Activated T-helper 9 cell treated with anti-CD3 and anti-CD28 coated beads, Interleukin-2, amount 50 U/mL, for 16 hours (primary cell): ENCODE data around the gene KAT2B.
A peak's percentile ranks its signal among the peaks of the same experiment; 100 is the strongest.

Experiments
- DNase-seq: peaks from one replicate; pipeline ENCODE4 v3.0.0-alpha.2; 2020; ENCODE audit warnings: low read depth

Gene KAT2B

DNA sequence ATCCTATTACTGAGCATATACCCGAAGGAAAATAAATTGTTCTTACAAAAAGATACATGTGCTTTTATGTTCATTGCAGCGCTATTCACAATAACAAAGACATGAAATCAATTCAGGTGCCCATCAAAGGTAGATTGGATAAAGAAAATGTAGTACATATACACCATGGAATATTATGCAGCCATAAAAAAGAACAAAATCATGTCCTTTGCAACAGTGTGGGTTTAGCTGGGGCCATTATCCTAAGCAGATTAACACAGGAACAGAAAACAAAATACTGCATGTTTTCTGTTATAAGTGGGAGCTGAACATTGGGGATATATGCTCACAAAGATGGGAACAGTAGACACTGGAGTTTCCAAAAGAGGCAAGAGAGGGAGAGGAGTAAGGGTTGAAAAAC is 103.3 kb downstream of the KAT2B start:
- no peak for DNase-seq

DNA sequence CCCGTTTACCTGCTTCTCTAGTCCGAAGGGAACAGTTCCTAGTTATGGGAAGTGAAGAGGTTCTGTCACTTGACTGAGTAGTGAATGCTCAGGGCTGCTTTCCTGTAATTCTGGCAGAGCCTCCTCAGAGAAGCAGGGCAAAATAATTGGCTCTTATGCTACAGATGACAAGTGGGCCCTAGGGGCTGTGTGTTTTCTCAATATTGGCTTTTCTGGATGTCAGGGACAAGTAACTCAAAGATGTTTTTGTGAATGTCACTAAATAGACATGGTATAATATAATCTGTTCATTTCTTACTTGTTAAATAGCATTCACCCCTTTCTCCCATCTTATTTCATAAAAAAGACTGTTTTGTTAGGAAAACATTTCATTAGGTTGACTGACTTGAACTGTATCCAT is 105.6 kb downstream of the KAT2B start:
- DNase-seq: no peak

DNA sequence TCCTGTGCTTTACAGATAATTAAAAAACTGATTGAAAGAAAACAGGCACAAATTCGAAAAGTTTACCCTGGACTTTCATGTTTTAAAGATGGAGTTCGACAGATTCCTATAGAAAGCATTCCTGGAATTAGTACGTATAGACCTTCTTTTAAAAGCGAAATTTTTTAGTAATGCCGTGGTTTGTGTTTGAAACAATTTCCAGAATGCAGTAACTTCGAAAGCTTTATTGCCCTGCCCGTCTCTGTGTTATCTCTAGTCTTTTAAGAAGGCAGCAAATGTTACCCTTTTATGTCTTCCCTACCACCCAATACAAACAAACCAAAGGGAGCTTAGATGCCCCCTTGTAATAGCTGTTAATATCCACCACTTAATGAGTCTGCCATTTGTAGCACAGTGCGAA is 106.1 kb downstream of the KAT2B start:
- no peak for DNase-seq

DNA sequence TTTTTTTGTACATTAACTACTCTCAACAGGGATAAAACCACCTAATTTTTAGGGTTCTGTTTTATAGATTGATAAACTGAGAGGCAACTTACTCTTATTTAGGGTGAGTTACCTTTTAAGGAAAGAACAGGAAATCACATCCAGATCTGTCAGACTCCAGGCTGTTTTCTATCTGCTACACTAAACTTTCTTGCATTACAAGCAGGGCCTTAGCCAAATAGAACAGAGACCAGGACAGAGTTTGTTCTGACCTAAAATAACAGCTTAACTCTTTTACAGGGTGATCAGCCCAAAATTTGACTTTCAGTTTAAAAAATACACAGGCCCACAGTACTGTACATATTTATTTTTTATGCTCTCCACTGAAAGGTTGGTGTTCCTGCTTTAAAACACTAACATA is 107.1 kb downstream of the KAT2B start:
- DNase-seq: no peak

DNA sequence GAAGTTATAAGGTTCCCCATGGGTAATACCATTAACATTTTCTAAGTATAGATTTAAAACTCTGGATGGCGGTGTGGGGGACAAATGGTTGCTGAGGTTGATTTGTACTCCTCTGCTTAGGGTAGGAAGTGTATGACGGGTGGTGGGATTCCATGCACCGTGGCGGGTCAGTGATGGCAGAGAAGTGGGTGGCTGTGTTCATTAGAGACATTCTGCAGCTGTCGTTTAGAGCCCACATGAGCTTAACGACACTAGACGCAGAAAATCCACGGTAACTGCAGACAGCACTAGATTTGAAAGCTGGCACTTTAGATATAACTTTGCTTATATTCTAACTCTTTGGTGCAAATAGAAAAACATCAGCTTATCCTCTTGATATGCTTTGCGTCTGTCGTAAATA is 108.2 kb downstream of the KAT2B start:
- DNase-seq: no peak

DNA sequence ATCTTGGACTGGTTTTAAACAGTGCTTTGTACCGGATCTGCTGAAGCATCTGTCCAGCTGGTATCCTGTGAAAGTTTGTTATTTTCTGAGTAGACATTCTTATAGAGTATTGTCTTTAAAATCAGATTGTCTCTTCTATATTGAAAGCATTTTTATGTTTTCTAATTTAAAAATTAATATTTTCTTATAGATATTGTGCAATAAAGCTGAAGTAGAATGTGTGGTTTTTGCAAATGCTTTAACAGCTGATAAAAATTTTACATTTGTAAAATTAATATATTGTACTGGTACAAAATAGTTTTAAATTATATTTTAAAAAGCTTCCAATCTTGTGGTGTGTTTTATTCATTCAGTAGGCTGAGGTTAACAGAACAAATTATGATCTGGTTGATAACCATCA is 113.8 kb downstream of the KAT2B start:
- DNase-seq: no peak

DNA sequence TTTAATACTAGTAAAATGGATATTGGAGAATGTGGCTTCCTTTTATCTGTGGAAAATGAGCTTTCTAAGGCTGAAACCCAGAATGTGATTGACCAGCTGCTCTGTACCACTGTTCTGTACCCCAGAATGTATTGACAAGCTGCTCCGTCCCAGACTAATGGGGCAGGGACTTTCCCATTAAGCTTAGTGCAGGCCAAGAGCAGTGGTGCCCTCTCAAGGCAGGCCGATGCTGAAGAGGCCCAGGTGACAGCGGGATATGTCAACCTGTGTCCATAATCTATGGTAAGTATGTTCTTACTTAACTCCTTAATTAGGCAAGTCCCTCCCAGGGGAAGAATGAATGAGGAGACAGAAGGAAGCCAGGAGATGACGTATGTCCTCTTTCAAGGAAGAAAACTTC is 114.7 kb downstream of the KAT2B start:
- DNase-seq: no peak

DNA sequence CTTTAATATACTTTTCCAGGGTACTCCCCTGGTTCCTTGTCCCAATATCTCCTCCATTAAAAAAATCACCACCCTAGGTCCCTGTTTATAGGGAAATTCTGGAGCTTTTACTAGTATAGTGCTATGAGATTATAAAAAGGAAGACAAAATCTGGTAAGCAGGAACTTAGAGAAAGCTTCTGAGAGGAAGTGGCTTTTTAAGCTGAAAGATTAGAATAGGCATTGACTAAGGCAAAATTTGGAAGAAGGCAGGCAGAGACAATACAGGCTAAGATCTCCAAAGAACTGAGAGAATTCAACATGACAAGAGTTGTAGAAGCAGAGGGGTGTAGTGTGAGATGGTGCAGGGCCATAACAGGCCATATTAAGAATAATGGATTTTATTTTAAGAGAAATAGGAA is 120.0 kb downstream of the KAT2B start:
- no peak for DNase-seq

DNA sequence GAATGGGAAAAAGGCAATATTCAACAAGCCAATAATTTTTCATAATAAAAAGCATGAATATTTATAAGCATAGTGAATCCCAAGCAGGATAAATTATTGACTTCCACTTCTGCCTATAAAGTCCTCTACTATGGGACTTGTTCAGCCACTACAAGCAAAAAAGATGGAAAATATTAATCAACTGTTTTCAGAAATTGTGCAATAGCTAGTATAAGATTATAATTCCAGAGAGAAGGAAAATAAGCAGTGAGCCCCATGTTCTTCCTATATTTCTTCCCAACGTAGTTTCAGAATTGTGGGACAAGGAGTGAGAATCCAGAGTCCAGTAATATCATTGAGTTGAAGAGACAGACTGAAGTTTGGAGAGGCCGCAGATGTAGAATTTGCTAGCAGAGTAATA is 121.5 kb downstream of the KAT2B start:
- DNase-seq: no peak

DNA sequence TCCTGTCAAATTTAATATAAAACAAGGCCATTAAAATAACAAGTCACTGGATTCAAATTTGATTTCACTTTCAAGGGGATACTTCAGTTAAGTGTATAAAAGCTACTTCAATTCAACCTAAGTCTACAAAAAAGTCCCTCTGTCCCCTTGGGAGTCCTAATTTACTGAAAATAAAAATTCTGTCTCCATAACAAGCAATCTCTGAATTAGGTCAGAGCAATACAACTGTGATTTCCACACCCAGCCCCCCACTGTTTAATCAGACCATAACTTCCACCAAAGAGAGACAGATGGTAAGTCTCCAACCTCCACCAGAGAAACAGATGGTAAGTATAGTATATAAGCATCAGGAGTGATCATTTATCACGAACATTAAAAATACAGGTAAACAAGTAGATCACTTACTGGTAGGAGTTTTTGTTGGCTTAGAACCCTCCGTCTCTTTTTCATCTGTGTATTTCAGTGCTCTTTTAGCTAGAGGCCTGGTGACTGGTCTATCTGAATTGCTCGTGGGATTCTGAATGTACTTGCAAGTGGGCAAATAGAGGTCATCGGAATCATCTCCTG is 133.7 kb downstream of the KAT2B start:
- DNase-seq: no peak

DNA sequence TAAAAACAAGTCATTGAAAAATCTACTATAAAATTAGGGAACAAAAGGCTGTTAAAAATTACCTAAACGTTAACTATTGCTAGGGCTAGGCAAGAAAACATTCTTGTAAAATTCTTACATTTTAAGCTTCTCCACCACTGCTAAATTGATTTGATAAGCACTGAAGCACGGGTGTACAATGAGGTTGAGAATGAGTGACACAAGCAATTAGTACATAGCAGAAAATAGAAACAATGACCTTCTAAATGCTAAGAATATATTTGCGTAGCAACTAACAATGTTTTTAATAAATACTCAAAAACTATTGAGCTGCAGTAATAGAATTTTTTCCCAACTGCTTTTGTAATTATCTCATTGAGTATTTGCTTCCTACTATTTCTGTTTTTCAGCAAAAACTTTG is 141.0 kb downstream of the KAT2B start:
- no peak for DNase-seq

DNA sequence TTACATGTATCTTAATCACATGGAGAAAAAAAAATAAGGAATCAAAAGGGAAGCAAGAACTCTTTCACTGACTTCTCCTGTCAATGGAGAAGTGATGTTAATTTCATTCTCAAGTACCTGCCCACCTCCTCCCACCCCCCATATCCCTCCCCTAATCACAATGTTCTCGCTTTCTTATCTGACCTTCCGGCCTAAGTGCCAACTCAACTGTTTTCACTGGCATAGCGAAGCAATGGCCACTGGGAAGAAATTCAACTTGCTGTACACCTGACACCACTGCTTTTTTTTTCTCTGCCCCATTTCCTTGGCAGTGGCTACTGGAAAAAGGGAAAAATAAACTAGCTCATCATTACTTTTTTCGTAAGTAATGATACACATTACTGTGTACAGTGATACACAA is 142.0 kb downstream of the KAT2B start:
- no peak for DNase-seq

DNA sequence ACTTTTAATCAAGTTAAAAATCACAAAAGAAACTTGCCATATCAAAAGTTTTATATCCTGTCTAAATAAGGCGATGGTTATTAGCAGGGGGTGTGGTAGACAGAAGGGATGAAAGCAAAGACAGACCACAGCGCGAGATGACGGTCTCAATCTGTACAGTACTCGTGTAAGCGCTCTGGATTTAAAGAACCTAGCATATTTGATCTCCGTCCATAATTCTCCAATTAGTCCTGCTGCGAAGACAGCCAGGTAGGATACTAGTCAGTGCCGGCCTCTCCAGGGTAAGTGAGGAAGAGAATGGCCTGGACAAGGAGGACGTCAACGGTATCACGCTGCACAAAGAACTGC is 145.1 kb downstream of the KAT2B start:
- DNase-seq: no peak

DNA sequence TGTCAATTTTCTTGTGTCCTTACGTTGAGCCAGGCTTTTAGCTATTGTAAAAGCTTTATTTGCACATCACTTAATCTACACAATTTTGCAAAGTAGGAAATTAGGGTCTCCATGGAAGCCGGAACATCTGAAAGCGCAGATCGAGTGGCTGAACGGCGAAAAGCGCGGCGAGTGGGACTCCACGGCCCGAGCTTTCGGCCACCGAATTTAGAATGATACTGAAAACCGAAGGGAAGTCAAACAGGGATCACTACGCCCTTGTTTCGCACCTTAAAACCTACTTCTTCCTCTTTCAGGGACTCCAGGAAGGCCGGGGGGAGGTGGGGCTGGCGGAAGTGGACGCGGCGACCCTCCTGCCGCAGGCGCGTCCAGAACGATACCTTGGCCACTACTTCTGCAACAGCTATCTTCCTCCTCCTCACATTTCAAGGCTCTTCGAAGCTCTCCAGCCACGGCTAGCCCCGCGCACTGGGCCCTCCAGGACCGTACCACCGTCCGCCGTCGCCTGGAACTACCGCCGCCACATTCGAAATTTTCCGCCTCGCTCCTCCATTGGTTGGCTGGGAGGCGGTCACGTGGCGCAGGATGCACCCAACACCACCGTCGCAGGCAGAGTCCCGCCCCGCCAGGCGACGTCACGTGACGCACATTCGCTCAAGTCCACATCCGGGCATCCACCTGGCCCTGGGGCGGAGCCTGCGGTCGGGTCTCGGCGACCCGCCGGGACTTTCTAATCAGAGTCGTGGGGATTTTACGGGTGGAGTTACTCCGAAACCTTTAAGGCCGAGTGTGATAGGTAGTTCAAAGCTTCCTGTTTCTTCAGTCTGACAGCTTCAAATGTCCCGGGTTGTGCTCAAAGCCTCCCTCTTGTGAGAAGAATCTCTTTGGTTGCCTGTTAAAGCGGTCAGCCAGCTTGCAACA is 145.7 kb downstream of the KAT2B start, which contains the start of gene SGO1:
SGO1 (minus strand) TSS at position 528 of the 921 bp plus-strand sequence. CDS start 2,179 bp downstream, outside the sequence.
- DNase-seq: peak; percentile 100

DNA sequence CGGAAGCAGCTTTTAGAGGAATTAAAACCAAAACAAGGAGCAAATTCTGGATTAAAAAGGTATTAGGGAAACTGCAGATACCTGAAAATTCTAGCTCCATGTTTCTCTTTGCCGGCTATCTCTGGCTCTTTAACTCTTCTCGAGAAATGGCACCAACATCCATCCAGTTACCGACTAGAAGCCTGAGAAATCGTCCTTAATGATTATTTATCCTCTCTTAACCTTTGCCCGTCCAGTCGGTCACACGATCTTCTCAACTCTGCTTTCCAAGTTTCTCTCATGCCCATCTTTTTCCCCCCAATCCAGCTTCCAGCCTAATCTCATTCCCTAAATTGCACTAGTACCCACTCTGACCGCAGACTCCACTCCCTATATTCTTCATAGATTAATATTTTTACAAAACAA is 146.4 kb downstream of the KAT2B start:
- DNase-seq: no peak

DNA sequence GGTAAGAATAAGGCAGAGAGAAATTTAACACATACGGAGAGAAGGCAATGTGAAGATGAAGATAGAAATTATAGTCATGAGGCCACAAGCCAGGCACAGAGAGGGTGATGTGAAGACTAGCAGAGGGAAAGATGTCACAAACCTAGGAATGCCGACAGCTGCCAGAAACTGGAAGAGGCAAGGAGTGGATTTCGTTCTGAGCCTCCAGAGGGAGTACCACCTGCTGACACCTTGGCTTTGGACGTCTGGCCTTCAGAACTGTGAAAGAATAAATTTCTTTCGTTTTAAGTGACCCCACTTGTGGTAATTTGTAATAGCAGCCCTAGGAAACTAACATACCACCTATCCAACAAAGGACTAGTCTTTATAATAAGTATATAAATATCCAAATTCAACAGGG is 150.7 kb downstream of the KAT2B start:
- no peak for DNase-seq

DNA sequence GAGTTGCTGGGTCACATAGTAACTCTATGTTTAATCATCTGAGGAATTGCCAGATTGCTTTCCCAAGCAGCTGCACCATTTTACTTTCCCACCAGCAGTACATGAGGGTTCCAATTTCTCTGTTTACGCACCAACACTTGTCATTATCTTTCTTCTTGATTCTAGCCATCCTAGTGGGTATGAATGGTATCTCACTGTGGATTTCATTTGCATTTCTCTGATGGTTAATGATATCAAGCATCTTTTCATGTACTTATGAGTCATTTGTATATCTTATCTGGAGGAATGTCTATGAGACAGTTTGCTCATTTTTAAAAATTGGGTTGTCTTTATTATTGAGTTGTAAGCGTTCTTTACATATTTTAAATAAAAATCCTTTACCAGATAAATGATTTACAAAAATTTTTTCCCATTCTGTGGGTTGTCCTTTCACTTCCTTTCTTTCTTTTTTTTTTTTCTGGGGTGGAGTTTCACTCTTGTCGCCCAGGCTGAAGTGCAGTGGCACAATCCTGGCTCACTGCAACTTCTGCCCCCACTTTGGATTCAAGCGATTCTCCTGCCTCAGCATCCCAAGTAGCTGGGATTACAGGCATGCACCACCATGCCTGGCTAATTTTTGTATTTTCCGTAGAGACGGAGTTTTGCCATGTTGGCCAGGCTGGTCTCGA is 154.7 kb downstream of the KAT2B start:
- DNase-seq: no peak

DNA sequence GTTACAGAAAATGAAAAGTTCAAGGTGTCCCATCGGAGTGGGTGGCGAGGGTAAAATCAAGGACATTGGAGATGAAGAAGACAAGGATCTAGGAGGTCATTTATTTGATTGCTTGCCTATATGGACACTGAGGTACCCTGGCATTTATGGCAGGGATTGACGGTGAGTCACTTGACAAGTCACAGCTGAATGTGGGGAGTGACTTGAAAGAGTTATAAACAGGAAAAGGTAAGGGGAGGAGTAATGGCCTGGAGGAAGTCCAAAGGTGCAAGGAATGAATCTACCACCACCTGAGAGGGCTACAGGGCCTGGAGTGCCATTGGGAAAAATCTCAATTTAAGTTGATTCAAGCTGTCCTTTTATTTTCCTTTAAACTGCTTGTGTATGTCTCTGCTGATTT is 157.5 kb downstream of the KAT2B start:
- no peak for DNase-seq

DNA sequence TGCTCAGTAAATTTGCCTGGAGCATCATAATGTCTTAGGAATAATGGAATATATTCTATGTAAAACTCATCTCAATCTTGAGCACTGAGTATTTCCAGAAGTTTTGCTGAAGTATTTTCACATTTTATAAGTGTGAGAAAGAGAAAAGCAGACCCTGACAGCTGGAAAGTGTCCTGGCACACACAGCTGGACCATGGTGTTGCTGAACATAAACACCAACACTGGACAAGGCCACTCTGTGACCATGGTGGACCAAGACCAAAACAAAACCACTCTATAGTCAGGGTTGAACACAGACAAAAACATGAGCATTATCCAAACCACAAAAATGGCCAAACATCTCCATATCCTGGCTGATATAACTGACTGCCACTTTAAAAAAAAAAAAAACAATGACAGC is 160.9 kb downstream of the KAT2B start:
- no peak for DNase-seq
